ENCODE results near the gene MARCHF6.
"Not testable (repeated sequence)": the region's sequence is repeated elsewhere in the genome, so short reads cannot be mapped to it uniquely, and the experiment has no call there.

The MARCHF6 gene

DNA sequence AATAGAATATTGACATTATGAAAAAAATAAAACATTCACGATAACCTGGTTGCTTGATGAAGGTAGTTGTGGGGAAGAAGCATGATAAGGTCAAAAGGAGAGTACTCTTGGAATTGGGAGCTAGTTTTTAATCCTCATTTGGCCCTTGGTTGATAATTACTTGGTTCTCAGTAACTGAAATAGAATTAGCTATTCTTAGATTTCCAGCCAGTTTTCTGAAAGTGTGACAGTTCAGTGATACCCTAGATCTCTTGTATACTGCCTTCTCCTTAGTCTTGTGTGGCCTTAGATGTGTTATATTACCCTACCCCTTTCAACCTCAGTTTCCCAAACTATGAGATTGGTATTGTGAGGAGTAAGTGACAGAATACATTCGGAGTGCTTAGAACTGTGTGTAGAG is 17.4 kb downstream of the MARCHF6 start:
- Histone ChIP-seq H3K4me3 (ENCODE audit: severe bottlenecking) (no peak overlapping the region), H3K27ac (ENCODE audit: poor library complexity, severe bottlenecking) (no peak overlapping the region), H3K4me1 (ENCODE audit: insufficient read depth, poor library complexity, severe bottlenecking) (peaks cover 18% of the 10 kb centered on the region), H3K27me3 (ENCODE audit: insufficient read depth, poor library complexity, severe bottlenecking) (no peaks in the 10 kb centered on the region), H3K9me3 (ENCODE audit: severe bottlenecking) (no peaks in the 10 kb centered on the region), H3K36me3 (ENCODE audit: low read depth) (peaks cover 5% of the 10 kb centered on the region; the same call in 1 of the 2 replicates)
- ATAC-seq (ENCODE audit: low read depth): no peak
- DNase-seq (ENCODE audit: low spot score): no peak
- TF ChIP-seq, protein P1, sequence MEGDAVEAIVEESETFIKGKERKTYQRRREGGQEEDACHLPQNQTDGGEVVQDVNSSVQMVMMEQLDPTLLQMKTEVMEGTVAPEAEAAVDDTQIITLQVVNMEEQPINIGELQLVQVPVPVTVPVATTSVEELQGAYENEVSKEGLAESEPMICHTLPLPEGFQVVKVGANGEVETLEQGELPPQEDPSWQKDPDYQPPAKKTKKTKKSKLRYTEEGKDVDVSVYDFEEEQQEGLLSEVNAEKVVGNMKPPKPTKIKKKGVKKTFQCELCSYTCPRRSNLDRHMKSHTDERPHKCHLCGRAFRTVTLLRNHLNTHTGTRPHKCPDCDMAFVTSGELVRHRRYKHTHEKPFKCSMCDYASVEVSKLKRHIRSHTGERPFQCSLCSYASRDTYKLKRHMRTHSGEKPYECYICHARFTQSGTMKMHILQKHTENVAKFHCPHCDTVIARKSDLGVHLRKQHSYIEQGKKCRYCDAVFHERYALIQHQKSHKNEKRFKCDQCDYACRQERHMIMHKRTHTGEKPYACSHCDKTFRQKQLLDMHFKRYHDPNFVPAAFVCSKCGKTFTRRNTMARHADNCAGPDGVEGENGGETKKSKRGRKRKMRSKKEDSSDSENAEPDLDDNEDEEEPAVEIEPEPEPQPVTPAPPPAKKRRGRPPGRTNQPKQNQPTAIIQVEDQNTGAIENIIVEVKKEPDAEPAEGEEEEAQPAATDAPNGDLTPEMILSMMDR (IDR thresholded peaks at IDR 0.05; ENCODE audit: poor library complexity, severe bottlenecking): no peak

DNA sequence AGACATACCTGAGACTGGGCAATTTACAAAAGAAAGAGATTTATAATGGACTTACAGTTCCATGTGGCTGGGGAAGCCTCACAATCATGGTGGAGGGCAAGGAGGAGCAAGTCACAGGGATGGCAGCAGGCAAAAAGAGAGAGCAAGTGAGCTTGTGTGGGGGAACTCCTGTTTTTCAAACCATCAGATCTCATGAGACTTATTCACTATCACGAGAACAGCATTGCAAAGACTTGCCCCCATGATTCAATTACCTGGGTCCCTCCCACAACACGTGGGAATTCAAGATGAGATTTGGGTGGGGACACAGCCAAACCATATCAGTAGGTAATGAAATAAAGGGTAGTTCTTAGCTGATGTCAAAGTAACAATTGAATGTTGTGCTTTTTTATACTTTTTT is 17.9 kb downstream of the MARCHF6 start:
- peaks cover 14% of the 10 kb centered on the region for H3K4me1 ChIP-seq (ENCODE audit: insufficient read depth, poor library complexity, severe bottlenecking)
- H3K36me3 ChIP-seq (ENCODE audit: low read depth); ATAC-seq (ENCODE audit: low read depth); DNase-seq (ENCODE audit: low spot score); H3K27ac ChIP-seq (ENCODE audit: poor library complexity, severe bottlenecking); H3K27me3 ChIP-seq (ENCODE audit: insufficient read depth, poor library complexity, severe bottlenecking); H3K9me3 ChIP-seq (ENCODE audit: severe bottlenecking); H3K4me3 ChIP-seq (ENCODE audit: severe bottlenecking): not testable (repeated sequence)

DNA sequence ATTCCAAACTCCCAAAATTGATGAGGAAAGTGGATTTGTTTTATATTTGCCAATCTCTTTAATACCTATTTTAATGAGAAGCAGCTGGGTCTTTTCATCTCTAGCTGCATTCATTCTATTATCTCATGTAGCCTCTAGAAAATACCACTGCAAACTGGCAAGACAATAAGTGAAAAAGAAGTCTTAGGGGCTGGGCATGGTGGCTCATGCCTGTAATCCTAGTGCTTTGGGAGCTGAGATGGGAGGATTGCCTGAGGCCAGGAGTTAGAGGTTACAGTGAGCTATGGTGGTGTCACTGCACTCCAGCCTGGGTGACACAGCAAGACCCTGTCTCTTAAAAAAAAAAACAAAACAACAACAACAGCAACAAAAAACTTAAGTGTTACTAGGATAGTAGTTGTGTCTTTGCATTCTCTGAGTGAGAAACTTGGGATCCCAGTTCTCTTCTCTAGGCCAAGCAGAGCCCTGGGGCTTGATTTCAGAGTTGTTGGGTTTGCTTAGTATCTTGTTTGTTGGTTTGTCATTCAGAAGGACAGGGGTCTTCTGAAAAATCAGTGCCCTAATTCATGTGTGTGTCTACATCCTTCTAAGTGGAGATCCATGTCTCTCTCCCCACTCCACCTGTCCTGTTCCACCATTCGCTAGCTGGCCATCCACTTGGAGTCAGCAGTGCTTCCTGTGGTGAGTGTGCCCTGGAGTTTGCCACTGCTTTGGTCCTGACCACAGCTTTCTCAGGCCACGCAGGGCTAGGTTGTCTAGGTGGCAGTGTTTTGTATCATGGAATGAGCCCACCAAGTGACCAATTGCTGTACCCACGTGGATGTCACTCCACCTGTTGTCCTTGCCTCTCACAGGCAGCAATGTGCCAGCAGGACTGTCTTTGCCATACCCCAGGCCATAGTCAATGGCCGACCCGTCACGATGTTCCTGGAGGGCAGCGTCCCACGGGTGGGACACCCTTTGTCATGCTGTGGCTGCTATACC is 19.5 kb downstream of the MARCHF6 start:
- no peaks in the 10 kb centered on the region for H3K27me3 ChIP-seq (ENCODE audit: insufficient read depth, poor library complexity, severe bottlenecking)
- DNase-seq (ENCODE audit: low spot score) (no peak), ATAC-seq (ENCODE audit: low read depth) (no peak)
- no peak overlapping the region for H3K27ac ChIP-seq (ENCODE audit: poor library complexity, severe bottlenecking)
- peaks cover 19% of the 10 kb centered on the region for H3K36me3 ChIP-seq (ENCODE audit: low read depth)
- no peak overlapping the region for H3K4me3 ChIP-seq (ENCODE audit: severe bottlenecking)
- TF ChIP-seq, protein P1 (IDR thresholded peaks at IDR 0.05; ENCODE audit: poor library complexity, severe bottlenecking): no peak
- no peaks in the 10 kb centered on the region for H3K9me3 ChIP-seq (ENCODE audit: severe bottlenecking)
- peaks cover 5% of the 10 kb centered on the region for H3K4me1 ChIP-seq (ENCODE audit: insufficient read depth, poor library complexity, severe bottlenecking)

DNA sequence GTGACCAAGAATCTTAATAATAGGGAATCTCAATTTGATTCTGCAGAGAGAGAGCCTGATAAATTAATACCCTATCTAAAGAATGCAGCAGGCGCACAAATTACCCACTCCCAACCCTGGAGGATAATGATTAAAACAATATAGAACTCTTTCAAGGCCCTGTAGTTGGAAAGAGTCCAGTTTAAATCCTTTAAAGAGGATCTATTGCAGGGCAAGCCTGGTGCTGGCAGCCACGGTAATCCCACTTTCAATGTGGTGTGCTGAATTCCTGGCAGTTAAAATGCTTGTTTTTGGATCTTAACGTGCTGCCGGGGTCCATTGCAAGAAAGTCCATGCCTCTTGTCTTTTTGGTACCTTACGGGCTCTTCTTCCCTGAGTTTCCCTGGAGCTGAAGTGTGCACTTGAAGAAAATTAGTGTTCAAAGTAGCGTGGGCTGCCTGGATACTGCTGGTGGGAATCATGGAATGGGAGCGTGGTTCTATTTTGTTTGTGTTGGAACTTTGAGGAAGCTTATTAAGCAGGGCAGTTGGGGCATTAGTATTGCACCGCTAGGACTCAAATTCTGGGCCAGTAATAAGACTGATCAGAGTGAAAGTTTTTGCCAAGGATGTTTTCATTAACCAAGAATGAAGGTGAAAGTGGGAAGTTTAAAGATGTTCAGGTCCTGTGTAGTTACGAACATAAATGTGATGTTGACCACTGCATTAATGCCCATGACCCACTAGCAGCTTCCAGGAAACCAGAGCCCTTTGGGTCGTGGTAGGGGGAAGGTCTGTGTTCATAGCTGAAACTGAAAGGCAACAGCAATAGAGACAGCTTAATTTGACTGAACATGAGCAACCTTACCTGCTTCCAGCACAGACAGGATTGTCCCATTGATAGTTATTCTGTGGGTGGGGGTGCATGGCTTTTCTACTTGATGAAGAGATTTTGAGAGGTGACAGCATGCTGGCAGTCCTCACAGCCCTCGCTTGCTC is 20.8 kb downstream of the MARCHF6 start:
- H3K27ac ChIP-seq (ENCODE audit: poor library complexity, severe bottlenecking): no peak overlapping the region
- no peaks in the 10 kb centered on the region for H3K9me3 ChIP-seq (ENCODE audit: severe bottlenecking)
- no peaks in the 10 kb centered on the region for H3K27me3 ChIP-seq (ENCODE audit: insufficient read depth, poor library complexity, severe bottlenecking)
- H3K4me1 ChIP-seq (ENCODE audit: insufficient read depth, poor library complexity, severe bottlenecking): peaks cover 5% of the 10 kb centered on the region
- no peak overlapping the region for H3K4me3 ChIP-seq (ENCODE audit: severe bottlenecking)
- H3K36me3 ChIP-seq (ENCODE audit: low read depth): peaks cover 32% of the 10 kb centered on the region
- DNase-seq (ENCODE audit: low spot score) (no peak), ATAC-seq (ENCODE audit: low read depth) (no peak)
- TF ChIP-seq, protein P1 (IDR thresholded peaks at IDR 0.05; ENCODE audit: poor library complexity, severe bottlenecking): no peak

DNA sequence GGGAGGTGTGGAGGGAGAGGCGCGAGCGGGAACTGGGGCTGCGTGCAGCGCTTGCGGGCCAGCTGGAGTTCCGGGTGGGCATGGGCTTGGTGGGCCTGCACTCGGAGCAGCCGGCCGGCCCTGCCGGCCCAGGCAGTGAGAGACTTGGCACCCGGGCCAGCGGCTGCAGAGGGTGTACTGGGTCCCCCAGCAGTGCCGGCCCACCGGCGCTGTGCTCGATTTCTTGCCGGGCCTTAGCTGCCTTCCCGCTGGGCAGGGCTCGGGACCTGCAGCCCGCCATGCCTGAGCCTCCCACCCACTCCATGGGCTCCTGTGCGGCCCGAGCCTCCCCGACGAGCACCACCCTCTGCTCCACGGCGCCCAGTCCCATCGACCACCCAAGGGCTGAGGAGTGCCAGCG is 21.7 kb downstream of the MARCHF6 start:
- DNase-seq (ENCODE audit: low spot score); H3K27me3 ChIP-seq (ENCODE audit: insufficient read depth, poor library complexity, severe bottlenecking); H3K9me3 ChIP-seq (ENCODE audit: severe bottlenecking); H3K4me1 ChIP-seq (ENCODE audit: insufficient read depth, poor library complexity, severe bottlenecking); H3K27ac ChIP-seq (ENCODE audit: poor library complexity, severe bottlenecking); ATAC-seq (ENCODE audit: low read depth); H3K4me3 ChIP-seq (ENCODE audit: severe bottlenecking): not testable (repeated sequence)
- H3K36me3 ChIP-seq (ENCODE audit: low read depth): peaks cover 40% of the 10 kb centered on the region

All from RWPE2 (cell line).